A673 (cell line): ENCODE results near the gene TSR1. TPM values are rescaled to one million over a fixed set of nuclear protein-coding genes. Genes with fewer than 3 reads are reported as not detected.

Experiments used
- BruUV-seq: library from RNA; stranded (reverse); fragments of 400-500 nt; replicated peaks from 2 replicates; lab custom pipeline; 2021; lab: Mats Ljungman, UMichigan
- CTCF ChIA-PET: fragments of 300-600 bp; sonication (Branson Sonifier 250); formaldehyde crosslinking; loops from one replicate; lab custom pipeline; 2022; ENCODE audit warnings: antibody characterized with exemption; lab: Charles Lee
- POLR2A ChIA-PET: fragments of 300-600 bp; sonication (Branson Sonifier 250); formaldehyde crosslinking; loops from one replicate; lab custom pipeline; 2022; ENCODE audit warnings: antibody characterized with exemption; ENCODE audit not compliant: low non-redundant PET; lab: Charles Lee
- DNase-seq: peaks from one replicate; pipeline ENCODE4 v3.0.0-alpha.2; 2015; ENCODE audit warnings: low spot score
- H3K27ac ChIP-seq: fragments of 200-600 bp; sonication (generic); 2 replicates; pipeline ENCODE4 v1.5.1; 2016; ENCODE audit warnings: mixed run types, low read depth, mild to moderate bottlenecking, mixed read lengths, antibody characterized with exemption, low read length; ENCODE audit not compliant: poor library complexity, severe bottlenecking
- H3K27me3 ChIP-seq: fragments of 200-600 bp; sonication (generic); replicated peaks from 2 replicates; pipeline ENCODE4 v1.6.1; 2017; ENCODE audit warnings: mixed run types, low read depth, mild to moderate bottlenecking, mixed read lengths, antibody characterized with exemption, low read length; ENCODE audit not compliant: insufficient read depth, poor library complexity
- H3K36me3 ChIP-seq: fragments of 200-600 bp; sonication (generic); 2 replicates; pipeline ENCODE4 v1.6.1; 2016; ENCODE audit warnings: mixed run types, mild to moderate bottlenecking, mixed read lengths, antibody characterized with exemption, low read length; ENCODE audit not compliant: insufficient read depth, poor library complexity, severe bottlenecking
- H3K4me1 ChIP-seq: fragments of 200-600 bp; sonication (generic); 2 replicates; pipeline ENCODE4 v1.6.1; 2017; ENCODE audit warnings: mixed run types, mild to moderate bottlenecking, mixed read lengths, antibody characterized with exemption, low read length; ENCODE audit not compliant: insufficient read depth, poor library complexity, severe bottlenecking
- H3K4me3 ChIP-seq: fragments of 200-600 bp; sonication (generic); 2 replicates; pipeline ENCODE4 v1.5.1; 2016; ENCODE audit warnings: low read depth, mixed run types, mild to moderate bottlenecking, mixed read lengths, low read length; ENCODE audit not compliant: poor library complexity, severe bottlenecking
- H3K9me3 ChIP-seq: fragments of 200-600 bp; sonication (generic); 2 replicates; pipeline ENCODE4 v1.6.1; 2016; ENCODE audit warnings: mixed run types, low read depth, mild to moderate bottlenecking, mixed read lengths, antibody characterized with exemption, low read length; ENCODE audit not compliant: poor library complexity, severe bottlenecking
- CTCF ChIP-seq: fragments of 300-800, 200-600 bp; sonication (generic); conservative IDR thresholded peaks from 2 replicates; pipeline ENCODE4 v1.5.1; 2017; ENCODE audit warnings: low read depth, mild to moderate bottlenecking, antibody characterized with exemption, low read length, moderate library complexity, mixed read lengths
- EZH2 ChIP-seq: fragments of 200-600 bp; sonication (generic); IDR thresholded peaks from 2 replicates; pipeline ENCODE4 v1.6.1; 2017; ENCODE audit warnings: borderline replicate concordance, low read depth, mild to moderate bottlenecking, mixed read lengths, antibody characterized with exemption, low read length; ENCODE audit not compliant: poor library complexity, severe bottlenecking
- intact Hi-C: fragments of 100-400 bp; cut with micrococcal nuclease; formaldehyde crosslinking; loops from one replicate; pipeline ENCODE4 v1.10.0; 2022; ENCODE audit not compliant: unreplicated experiment
- total RNA-seq: library from RNA; stranded (reverse); gene quantifications from 2 replicates; pipeline ENCODE4 v1.2.3, GENCODE V29; 2021

Gene TSR1
- total RNA-seq, 1 experiment from 2014 or later: 91.0 TPM

- H3K27me3 ChIP-seq: no peaks in the 10 kb centered on the region
- BruUV-seq: no TSS peak
- POLR2A ChIA-PET: interaction anchor here (0.7 kb wide), 1 partner anchor 12 kb away, joined by 3 read pairs; the partner anchor contains the start of gene TSR1
- TF ChIP-seq CTCF (no peak), EZH2 (no peak)
- H3K27ac ChIP-seq: no peak overlapping the region
- peaks cover 3% of the 10 kb centered on the region for H3K36me3 ChIP-seq
- H3K9me3 ChIP-seq: no peaks in the 10 kb centered on the region
- H3K4me1 ChIP-seq: peaks cover 14% of the 10 kb centered on the region
- DNase-seq: peak; percentile 64
- CTCF ChIA-PET: no interaction called here
- intact Hi-C loops: no loop called here
- no peak overlapping the region for H3K4me3 ChIP-seq
Measured at GRCh38 chr17:2347805-2348685, 11.8 kb upstream of the TSR1 start.

- DNase-seq: no peak
- Histone ChIP-seq H3K4me3 (no peak overlapping the region), H3K27ac (no peak overlapping the region), H3K4me1 (peaks cover 14% of the 10 kb centered on the region), H3K36me3 (peaks cover 3% of the 10 kb centered on the region), H3K9me3 (no peaks in the 10 kb centered on the region), H3K27me3 (no peaks in the 10 kb centered on the region)
- CTCF ChIA-PET: no interaction called here
- intact Hi-C loops: no loop called here
- TF ChIP-seq EZH2: no peak
- TF ChIP-seq CTCF: no peak
- BruUV-seq: no TSS peak
- POLR2A ChIA-PET: no interaction called here
Measured at GRCh38 chr17:2346475-2346874, 10.2 kb upstream of the TSR1 start.

- Histone ChIP-seq H3K4me1 (peaks cover 14% of the 10 kb centered on the region), H3K27me3 (no peaks in the 10 kb centered on the region), H3K4me3 (no peak overlapping the region), H3K36me3 (peaks cover 3% of the 10 kb centered on the region), H3K9me3 (no peaks in the 10 kb centered on the region), H3K27ac (no peak overlapping the region)
- no peak for DNase-seq
- CTCF ChIA-PET: no interaction called here
- no TSS peak for BruUV-seq
- POLR2A ChIA-PET: no interaction called here
- TF ChIP-seq EZH2 (no peak), CTCF (no peak)
- intact Hi-C loops: no loop called here
Measured at GRCh38 chr17:2344528-2344927, 8.3 kb upstream of the TSR1 start.
